ENCODE results near the gene CARD8.
"Not testable (repeated sequence)": the region's sequence is repeated elsewhere in the genome, so short reads cannot be mapped to it uniquely, and the experiment has no call there.

CARD8 gene

GRCh38 chr19:48258992-48259391 lies 3.3 kb upstream of the CARD8 start:
- DNase-seq = not testable (repeated sequence)

- DNase-seq = peak; percentile 28
Observed at GRCh38 chr19:48258350-48258749, 2.6 kb upstream of the CARD8 start.

DNA sequence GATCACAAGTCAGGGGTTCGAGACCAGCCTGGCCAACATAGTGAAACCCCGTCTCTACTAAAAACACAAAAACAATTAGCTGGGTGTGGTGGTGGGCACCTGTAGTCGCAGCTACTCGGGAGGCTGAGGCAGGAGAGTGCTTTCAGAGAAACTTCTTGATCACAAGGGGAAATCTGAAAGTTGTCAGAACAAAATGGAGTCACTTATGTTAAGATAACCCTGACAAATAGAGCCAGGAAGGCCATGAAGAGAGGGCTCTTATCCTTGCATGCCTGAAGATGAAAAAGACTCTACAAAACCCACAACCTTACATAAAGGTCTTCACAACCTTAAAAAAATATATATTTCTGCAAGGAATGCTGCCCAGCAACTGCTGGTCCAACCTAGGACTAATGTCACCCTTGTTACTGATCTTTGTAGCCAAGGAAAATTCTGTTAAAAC lies 1.2 kb downstream of the CARD8 start:
- no peak for DNase-seq

DNA sequence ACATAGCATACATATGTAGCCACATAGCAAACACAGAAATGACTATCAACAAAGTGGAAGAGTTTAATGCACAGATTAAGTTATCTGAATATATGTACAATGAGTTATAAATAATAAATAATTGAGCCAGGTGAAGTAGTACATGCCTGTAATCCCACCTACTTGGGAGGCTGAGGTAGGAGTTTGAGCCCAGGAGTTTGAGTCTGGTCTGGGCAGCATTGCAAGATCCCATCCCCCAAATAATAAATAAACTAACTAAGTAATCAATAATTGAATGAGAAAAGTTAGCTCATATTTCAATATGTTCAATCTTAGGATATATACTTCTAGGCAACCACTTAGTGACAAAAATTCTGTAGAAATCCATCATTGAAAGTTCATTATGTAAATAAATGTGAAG lies 1.7 kb downstream of the CARD8 start:
- DNase-seq = no peak

DNA sequence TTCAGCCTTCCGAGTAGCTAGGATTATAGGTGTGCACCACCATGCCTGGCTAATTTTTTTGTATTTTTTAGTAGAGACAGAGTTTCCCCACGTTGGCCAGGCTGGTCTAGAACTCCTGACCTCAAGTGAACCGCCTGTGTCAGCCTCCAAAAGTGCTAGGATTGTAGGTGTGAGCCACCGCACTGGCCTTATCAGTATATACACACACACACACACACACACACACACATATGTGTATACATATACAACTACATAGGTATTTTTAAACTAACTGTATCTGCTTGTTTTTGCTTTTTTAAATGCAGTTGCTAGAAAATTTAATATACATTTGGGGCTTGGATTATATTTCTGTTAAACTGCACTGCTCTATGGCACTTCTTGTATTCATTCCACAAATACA lies 3.1 kb downstream of the CARD8 start:
- no peak for DNase-seq

- DNase-seq = no peak
Observed at GRCh38 chr19:48250290-48251025, 5.3 kb downstream of the CARD8 start.

DNA sequence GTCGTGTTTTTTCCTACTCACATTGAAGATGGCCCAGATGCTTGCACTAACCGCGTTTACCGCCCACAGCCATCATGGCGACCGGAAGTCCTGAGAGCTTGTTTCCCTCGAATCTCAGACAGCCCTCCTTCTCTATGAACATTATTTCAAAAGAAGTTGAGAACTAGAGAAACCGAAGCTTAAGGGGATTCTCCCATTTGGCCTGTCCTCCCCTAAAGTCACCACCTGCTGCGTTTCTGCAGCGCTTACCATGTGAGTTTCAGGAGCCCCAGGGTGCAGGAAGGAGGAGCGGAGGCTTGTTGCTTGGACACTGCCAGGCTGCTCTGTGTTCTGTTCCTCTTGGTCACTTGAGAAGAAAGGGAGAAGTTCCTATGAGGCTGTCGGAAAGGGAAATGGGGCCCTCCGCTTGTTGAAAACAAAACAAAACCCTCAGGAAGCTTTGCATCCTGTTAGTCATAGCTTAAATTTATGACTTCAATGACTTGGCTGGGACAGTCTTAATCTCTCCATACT lies 6.2 kb downstream of the CARD8 start:
- no peak for DNase-seq

GRCh38 chr19:48248081-48248833 lies 7.5 kb downstream of the CARD8 start:
- no peak for DNase-seq

GRCh38 chr19:48247212-48247611 lies 8.5 kb downstream of the CARD8 start:
- DNase-seq = no peak

DNA sequence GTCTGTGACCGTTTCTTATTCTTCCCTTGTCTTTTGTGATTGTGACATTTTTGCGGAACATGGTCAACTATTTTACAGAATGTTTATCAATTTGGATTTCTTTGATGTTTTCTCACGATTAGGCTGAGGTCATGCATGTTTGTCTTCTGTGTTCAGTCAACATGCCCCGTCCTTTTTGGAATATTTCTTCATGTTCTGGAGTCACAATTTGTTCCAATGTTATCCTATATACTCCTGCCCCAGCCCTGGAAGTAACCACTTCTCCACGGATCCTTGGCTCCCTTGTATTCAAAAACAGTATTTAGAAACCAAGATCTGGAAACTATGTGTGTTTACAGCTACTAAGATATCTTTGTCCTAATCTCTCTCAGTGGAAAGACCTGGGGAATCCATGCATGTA lies 9.6 kb downstream of the CARD8 start:
- DNase-seq = no peak

DNA sequence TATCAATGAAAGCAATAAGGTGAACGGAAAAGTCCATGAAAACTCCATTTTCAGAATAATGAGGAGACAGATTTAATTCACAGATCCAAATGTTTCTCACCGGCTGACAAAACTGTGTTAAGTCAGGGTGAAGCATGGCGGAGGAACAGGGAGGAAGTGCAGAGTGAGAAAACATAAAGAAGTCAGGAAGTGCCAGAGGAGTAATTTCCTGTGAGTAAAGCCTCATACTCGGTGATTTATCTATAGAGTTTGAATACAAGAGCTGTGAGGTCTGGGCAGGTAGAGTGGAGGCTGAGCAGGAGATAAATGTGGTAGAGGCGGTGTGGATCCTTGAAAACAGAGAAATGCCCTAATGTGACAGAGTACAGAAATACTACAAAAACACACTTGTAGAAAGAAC lies 11.4 kb downstream of the CARD8 start:
- DNase-seq = peak; percentile 24

DNA sequence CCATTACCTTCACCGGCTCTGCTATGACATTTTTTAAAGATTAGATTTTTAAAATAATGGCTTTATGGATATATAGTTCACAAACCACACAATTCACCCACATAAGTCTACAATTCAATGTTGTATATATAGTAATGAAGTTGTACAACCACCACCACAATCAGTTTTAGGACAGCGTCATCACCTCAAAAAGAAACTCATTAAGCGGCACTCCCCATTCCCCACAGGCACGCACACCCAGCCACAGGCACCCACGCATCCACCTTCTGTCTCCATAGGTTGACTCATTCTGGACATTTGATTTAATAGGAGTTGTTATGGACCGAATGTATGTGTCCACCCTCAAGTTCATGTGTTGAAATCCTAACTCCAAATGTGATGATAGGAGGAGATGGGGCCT lies 13.9 kb downstream of the CARD8 start:
- not testable (repeated sequence) for DNase-seq

DNA sequence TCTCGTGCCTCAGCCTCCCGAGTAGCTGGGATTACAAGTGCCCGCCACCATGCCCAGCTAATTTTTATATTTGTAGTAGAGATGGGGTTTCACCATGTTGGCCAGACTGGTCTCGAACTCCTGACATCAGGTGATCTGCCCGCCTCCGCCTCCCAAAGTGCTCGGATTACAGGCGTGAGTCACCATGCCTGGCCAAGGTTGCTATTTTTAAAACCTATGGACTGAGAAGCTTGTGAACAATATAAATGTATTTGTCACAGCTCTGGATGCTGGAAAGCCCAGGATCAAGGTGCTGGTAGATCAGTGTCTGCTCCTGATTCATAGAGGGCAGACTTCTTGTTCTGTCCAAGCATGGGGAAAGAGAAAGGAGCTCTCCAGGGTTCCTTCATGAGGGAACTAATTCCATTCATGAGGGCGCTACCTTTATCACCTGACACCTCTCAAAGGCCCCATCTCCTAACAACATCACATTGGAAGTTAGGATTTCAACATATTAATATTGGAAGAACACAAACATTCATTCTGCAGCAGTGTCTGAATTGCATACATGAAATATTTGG lies 16.1 kb downstream of the CARD8 start:
- peak; percentile 39 for DNase-seq

- DNase-seq = no peak
Observed at GRCh38 chr19:48239120-48239519, 16.6 kb downstream of the CARD8 start.

- DNase-seq = no peak
Observed at GRCh38 chr19:48237057-48237456, 18.7 kb downstream of the CARD8 start.

- no peak for DNase-seq
Observed at GRCh38 chr19:48230555-48231129, 25.1 kb downstream of the CARD8 start.

DNA sequence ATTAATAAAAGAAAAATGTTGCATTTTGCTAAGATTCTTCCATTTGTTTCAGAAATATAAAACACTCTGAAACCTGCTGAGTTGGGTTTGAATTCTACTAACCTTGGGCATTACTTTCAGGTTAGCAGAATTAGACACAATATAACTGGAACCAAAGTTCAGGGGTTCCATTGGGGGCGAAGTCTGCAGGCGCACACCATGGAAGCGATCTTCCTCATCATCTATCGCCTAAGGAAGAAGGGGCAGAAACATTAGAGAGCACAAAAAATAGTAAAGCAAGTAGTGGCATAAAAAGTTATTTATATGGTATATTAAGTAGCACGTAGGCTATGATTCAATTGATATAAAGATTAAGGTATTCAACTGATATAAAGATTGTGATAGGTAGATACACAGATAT lies 34.1 kb downstream of the CARD8 start:
- no peak for DNase-seq

DNA sequence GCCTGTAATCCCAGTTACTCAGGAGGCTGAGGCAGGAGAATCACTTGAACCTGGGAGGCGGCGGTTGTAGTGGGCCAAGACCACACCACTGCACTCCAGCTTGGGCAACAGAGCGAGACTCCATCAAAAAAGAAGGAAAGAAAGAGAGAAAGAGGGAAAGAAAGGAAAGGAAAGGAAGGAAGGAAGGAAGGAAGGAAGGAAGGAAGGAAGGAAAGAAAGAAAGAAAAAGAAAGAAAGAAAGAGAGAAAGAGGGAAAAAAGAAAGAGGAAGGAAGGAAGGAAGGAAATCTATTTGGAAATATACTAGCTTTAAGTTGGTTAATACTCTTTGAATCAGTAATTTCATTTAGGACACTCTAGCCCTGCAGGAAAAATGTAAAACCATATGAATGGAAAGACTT lies 34.9 kb downstream of the CARD8 start:
- DNase-seq = not testable (repeated sequence)

GRCh38 chr19:48218997-48219396 lies 36.7 kb downstream of the CARD8 start:
- peak; percentile 48 for DNase-seq

DNA sequence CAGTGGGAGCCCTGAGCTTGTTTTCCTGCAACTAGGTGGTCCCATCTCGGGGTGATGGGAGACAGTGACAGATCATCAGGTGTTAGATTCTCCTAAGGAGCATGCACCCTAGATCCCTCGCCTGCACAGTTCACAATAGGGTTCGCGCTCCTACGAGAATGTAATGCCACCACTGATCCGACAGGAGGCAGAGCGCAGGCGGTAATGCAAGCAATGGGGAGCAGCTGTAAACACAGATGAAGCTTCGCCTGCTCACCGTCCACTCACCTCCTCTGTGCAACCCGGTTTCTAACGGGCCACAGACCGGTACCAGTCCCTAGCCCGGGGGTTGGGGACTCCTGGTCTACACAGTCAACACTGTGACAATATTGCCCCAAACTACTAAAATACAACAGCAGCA lies 38.8 kb downstream of the CARD8 start:
- DNase-seq = no peak

GRCh38 chr19:48213959-48214358 lies 41.8 kb downstream of the CARD8 start:
- no peak for DNase-seq

GRCh38 chr19:48210005-48210404 lies 45.7 kb downstream of the CARD8 start:
- DNase-seq = no peak

DNA sequence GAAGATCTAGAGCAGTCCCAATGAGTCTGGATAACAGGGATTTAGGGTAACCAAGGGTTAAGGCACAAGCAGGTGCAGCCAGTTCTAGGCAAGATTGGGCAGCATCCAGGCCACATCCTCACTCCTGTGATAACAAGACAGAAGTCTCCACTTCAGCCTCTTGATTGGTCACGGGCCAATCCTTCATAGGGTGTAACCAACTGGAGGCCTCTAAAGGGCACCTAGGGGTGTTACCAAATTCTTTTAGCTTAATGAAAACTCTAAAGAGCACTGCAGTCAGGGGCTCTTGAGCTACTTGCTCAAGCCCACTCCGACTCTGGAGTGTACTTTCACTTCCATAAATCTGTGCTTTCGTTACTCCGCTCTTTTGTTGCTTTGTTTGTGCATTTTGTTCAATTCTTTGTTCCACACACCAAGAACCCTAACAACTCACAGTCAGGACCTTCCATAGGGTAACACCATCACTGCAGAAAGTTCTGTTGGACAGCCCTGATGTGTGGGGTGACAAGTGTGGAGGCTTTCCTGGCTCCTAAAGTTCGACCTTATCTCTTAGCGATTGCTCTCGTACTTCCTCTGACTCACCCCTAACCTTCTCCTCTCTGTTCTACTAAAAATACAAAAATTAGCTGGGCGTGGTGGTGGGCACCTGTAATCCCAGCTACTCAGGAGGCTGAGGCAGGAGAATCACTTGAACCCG lies 49.2 kb downstream of the CARD8 start:
- DNase-seq = no peak

Measured in fibroblast of skin of right biceps (primary cell).